H1 (cell line): ENCODE data around the gene SLC35D3.

ENCODE experiments used
- CTCF ChIP-seq, 3 experiments: IDR thresholded peaks; 1 replicate in 2 of 3; 2 replicates in 1 of 3; pipeline versions ENCODE4 v1.5.1 to v1.6.1; 2011; ENCODE audit warnings: low read length in 3 of 3, mild to moderate bottlenecking in 3 of 3, inconsistent platforms in 2 of 3, low read depth in 1 of 3, moderate library complexity in 1 of 3; ENCODE audit not compliant: insufficient read depth in 1 of 3; ENCODE audit errors: control extremely low read depth in 1 of 3
- EP300 ChIP-seq, 2 experiments: IDR thresholded peaks; 1 replicate in 1 of 2; 2 replicates in 1 of 2; pipeline ENCODE4 v1.6.1; 2011 to 2012; ENCODE audit warnings: low read depth in 2 of 2, low read length in 2 of 2, mild to moderate bottlenecking in 2 of 2, borderline replicate concordance in 1 of 2, inconsistent platforms in 1 of 2, moderate library complexity in 1 of 2
- KDM1A ChIP-seq: fragments of 200-600, 300-600 bp; sonication (generic); IDR thresholded peaks from 2 replicates; pipeline ENCODE4 v1.7.1; 2016; ENCODE audit warnings: mild to moderate bottlenecking, low read length, borderline replicate concordance
- MAX ChIP-seq: IDR thresholded peaks from 2 replicates; pipeline ENCODE4 v1.6.1; 2012; ENCODE audit warnings: inconsistent platforms
- RAD21 ChIP-seq, 2 experiments: IDR thresholded peaks in 1 of 2; conservative IDR thresholded peaks in 1 of 2; 2 replicates each; pipeline ENCODE4 v1.6.1; 2011; ENCODE audit warnings: low read depth in 2 of 2, low read length in 2 of 2, improper control_type of control experiment in 1 of 2, inconsistent platforms in 1 of 2, mild to moderate bottlenecking in 1 of 2, moderate library complexity in 1 of 2
- SP4 ChIP-seq: IDR thresholded peaks from 2 replicates; pipeline ENCODE4 v1.6.1; 2012; ENCODE audit warnings: low read length, inconsistent platforms

- TF ChIP-seq MAX (no peak), CTCF (IDR thresholded peaks at IDR 0.05; ENCODE audit: control extremely low read depth in 1 of 3, insufficient read depth in 1 of 3, low read depth in 1 of 3, low read length in 3 of 3) (no peak), EP300 (IDR thresholded peaks at IDR 0.05; ENCODE audit: borderline replicate concordance in 1 of 2, low read depth in 2 of 2, low read length in 2 of 2) (no peak), SP4 (no peak), KDM1A (no peak), RAD21 (IDR thresholded peaks at IDR 0.05 in 1 of 2, conservative IDR thresholded peaks at IDR 0.05 in 1 of 2; ENCODE audit: low read depth in 2 of 2, low read length in 2 of 2) (no peak)
Measured at GRCh38 chr6:136971609-136972008, 49.5 kb downstream of the SLC35D3 start.
